Uterus (tissue), 2 donors: ENCODE results near the gene GSG1L.

Source experiments
- CTCF ChIP-seq, 4 experiments: fragments of 200-600 bp in 2 of 4; fragments of 450-650 bp in 2 of 4; sonication (generic) in 2 of 4; IDR thresholded peaks; one replicate each; pipeline ENCODE4 v1.5.1; 2016 to 2019; ENCODE audit warnings: antibody characterized with exemption in 4 of 4, mild to moderate bottlenecking in 2 of 4, moderate library complexity in 1 of 4
- POLR2A ChIP-seq, 2 donors: fragments of 450-650 bp; IDR thresholded peaks; one replicate each; pipeline ENCODE4 v1.6.1; 2016; ENCODE audit warnings: antibody characterized with exemption in 2 of 2, mild to moderate bottlenecking in 1 of 2, moderate library complexity in 1 of 2

DNA sequence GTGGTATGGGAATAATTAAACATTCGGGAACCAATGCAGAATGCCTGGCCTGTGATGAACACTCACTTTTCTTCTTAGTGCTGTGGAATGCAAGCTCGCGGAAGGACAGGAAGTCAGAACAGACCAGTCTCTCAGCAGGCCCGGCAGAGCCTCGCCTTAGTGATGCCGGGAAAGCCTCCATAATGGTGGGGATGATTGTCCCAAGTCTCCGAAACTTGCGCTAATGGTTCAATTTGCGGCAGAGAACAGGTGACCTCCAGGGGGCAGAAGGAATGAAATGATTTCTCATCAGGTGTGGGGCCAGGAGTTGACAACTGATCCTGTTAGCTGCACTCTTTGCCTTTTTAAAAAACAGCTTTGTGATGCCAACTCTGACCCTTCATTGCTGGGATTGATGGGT is 170.6 kb downstream of the GSG1L start:
- TF ChIP-seq POLR2A (IDR thresholded peaks at IDR 0.05) = no peak
- no peak for TF ChIP-seq CTCF (IDR thresholded peaks at IDR 0.05)
